HL-60/S4 treated with retinoic acid at 250 ng/mL for 4 days and 3 days (cell line): ENCODE data around the gene PAX5.

ENCODE experiments used
- in situ Hi-C: fragments of 300-500 bp; cut with MboI; formaldehyde crosslinking; loops from 2 replicates; pipeline ENCODE4 v1.7.0; 2022; ENCODE audit warnings: low sequenced_read_pairs

The PAX5 gene

GRCh38 chr9:36884721-36885120 lies 149.3 kb downstream of the PAX5 start:
- in situ Hi-C loops = loop anchor here (25.0 kb wide), 1 partner anchor 478 kb away; no protein-coding TSS in a partner anchor

DNA sequence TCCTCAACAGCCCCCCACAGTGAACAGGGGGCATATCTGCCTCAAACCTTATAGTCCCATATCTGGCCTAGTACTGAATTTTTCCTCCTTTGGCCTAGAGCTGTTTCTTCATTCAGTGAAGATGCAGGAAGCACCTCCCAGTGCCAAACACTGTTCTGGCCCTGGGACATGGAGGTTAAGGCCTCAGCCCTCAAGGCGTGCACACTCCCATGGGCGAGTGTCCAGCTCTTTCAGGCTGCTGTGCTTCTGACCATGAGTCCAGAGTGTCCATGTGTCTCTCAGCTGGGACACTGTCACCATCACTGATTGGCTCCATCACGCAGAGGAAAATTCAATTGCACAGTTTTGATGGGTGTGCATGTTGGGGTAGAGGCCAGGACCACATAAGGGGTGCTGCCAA lies 151.5 kb downstream of the PAX5 start:
- in situ Hi-C loops = loop anchor here (25.0 kb wide), 1 partner anchor 480 kb away; no protein-coding TSS in a partner anchor

DNA sequence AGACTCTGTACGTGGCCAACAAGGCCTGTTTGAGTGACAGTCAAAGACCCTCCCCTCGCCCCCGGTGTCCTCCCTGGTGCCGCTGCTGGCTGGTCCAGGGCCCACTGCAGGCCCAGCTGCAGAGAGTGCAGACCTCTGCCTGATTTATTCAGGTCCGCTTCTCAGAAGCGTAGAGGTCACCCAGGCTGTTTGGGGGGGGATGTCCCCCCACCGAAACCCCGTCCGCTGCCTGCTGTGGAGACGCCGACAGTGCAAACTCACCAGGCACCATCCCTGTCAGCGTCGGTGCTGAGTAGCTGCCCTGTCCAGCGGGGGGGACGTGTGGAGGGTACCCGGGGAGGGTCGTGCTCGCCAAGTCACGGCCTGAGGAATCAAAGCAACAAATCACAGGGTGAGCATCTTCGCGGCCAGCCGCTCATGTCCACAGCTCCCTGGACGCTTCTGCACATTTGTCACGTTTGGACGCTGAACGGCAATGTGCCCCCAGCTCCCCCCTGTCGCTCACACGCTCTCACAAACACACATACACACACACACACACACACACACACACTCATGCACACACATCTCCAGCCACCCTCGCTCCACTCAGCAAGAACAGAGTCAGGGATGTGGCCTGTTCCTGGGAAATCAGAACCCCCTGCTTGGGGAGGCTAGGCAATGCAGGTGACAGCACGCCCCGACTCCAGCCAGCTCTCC lies 152.2 kb downstream of the PAX5 start:
- in situ Hi-C loops = loop anchor here (25.0 kb wide), 1 partner anchor 480 kb away; no protein-coding TSS in a partner anchor

GRCh38 chr9:36881316-36881715 lies 152.8 kb downstream of the PAX5 start:
- in situ Hi-C loops = loop anchor here (25.0 kb wide), 1 partner anchor 481 kb away; no protein-coding TSS in a partner anchor

DNA sequence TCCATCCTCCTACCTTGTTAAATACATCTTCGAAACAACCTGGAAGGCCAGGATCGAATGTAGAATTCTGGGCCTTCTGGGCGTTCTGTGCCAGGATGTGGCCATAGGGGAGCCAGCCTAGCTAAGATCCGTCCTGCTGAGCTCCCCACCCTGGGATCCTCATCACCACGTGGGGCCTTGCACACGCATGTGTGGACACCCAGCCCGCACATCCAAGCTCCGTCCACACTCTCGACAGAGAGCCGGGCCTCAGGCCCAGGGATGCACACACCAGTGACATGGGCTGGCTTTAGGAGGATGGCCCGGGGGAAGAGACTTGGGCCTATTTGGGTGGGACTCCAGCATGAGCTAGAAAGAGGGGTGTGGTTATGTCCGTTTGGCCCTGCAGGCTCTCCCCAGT lies 154.0 kb downstream of the PAX5 start:
- in situ Hi-C loops = loop anchor here (25.0 kb wide), 1 partner anchor 482 kb away; no protein-coding TSS in a partner anchor

DNA sequence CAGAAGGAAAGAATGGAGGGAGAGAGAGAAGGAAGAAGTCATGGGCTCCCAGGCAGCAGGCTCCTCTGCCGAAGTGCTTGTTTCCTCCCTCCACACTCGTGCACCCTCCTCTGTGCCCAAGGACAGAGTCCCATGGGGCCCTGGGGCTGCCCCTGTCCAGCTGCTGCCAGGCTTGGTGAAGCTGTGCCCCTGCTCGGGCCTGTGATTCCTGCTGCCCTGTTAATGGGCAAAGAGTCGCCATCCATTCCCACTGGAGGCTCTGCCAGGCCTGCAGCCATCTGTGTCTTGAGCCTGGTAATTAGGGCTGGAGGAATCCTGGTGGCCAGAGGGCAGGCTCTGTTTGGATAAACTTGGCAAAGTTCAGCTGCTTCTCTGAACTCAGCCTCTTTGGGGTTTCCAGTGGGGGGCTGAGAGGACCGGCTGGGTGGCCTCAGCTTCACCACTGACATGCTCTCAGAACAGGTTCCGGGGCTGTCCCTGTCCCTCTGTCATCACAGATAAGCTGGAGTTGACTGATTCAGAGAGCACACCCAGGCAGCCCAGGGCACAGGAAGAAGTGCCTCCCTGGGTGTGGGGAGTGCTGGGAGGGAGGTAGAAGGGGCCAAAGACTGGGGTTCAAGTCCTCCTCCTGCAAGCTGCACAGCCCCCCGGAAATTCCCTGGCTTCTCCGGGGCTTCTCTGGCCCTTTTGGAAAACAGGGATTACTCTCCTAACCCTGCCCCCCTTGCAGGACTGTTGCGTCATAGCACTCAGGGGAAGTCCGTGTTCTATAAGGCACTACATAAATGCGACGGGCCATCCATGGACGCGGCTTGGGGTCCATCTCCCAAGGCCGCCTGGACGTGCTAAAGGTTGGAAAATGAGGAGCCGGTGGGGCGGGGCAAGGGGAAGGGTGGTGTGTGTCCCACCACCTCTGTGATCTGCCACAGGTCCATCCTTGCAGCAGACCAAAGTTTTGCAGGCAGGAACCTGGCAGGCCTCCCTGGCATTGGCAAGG lies 154.8 kb downstream of the PAX5 start:
- in situ Hi-C loops = loop anchor here (25.0 kb wide), 1 partner anchor 483 kb away; no protein-coding TSS in a partner anchor

- in situ Hi-C loops = loop anchor here (25.0 kb wide), 1 partner anchor 485 kb away; no protein-coding TSS in a partner anchor
These were observed 156.8 kb downstream of the PAX5 start for GRCh38 chr9:36877239-36877638.

DNA sequence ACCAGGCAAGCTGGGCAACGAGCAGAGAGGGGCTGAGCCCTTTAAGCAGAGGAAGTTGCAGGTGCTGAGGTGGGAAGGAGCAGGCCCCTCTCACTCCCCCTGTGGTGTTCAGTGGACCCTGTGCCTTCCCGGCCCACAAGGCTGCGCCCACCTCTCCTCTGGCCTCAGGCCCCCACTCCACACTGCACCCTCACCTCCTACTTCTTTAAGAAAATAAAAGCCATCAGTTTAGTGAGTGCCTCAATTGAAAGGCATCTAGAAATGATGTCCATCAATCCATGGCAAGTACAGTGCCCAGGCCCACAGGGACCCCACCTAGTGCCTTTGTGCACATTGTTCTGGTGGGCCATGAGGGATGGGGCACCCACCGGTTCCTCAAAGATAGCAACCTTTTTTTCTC lies 158.0 kb downstream of the PAX5 start:
- in situ Hi-C loops = loop anchor here (25.0 kb wide), 1 partner anchor 486 kb away; no protein-coding TSS in a partner anchor

DNA sequence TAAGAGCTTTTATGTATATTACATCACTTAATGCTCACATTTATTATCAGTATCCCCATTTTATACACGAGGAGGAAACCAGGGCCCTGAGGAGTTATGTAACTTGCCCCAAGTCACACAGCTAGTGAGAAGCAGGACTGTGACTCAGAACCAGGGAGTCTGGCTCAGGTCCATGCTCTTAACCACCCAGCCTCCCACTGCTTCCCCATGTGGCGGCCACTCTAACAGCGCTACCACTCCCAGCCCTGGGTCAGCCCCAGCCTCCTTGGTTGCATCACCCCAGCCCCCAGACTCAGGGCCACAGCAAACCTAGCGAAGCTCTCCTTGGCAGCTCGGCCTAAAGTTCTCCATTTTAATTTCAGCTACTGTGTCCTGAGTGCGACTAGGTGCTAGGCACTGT lies 159.1 kb downstream of the PAX5 start:
- in situ Hi-C loops = loop anchor here (25.0 kb wide), 2 partner anchors 113 to 487 kb away; no protein-coding TSS in a partner anchor

DNA sequence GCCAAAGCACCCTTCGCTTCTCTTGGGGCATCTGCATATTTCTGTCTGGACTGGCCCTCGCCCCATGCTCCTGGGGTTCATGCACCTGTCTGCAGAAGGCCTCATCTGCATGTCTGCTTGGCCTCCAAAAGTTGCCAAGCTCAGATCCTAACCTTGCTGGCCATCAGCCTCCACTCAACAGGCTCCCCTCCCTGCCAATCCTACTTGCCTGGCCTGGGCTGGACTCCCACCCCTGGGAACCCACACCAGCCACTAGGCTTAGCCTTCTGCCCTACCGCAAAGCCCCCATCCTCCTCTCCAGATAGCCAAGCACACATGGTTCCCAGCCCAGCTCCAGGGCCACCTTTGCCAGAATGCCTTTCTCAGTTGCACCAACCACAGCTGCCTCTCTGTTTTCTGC lies 159.8 kb downstream of the PAX5 start:
- in situ Hi-C loops = loop anchor here (25.0 kb wide), 1 partner anchor 112 kb away; no protein-coding TSS in a partner anchor

- in situ Hi-C loops = loop anchor here (25.0 kb wide), 1 partner anchor 111 kb away; no protein-coding TSS in a partner anchor
These were observed 160.7 kb downstream of the PAX5 start for GRCh38 chr9:36873247-36873875.

GRCh38 chr9:36872641-36873040 lies 161.4 kb downstream of the PAX5 start:
- in situ Hi-C loops = loop anchor here (25.0 kb wide), 1 partner anchor 110 kb away; no protein-coding TSS in a partner anchor

GRCh38 chr9:36871606-36872005 lies 162.5 kb downstream of the PAX5 start:
- in situ Hi-C loops = loop anchor here (25.0 kb wide), 1 partner anchor 109 kb away; no protein-coding TSS in a partner anchor

DNA sequence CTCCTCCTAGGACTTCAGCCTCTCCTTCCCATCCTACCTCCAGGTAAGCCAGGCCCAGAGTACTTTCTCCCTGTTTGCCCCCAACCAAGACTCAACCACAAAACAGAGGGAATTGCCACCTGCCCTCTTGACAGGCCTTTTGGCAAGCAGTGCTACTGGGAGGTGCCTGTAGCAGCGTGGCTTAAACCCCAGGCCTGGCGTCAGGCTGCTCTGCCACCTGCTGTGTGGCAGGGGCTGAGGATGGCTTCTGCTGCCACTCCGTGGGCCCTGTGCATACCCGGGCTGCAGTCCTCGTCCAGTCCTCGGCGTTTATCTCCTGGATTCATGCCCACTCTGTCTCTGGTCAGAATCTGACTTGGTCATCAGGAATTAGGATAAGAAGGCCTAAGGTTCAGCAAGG lies 163.1 kb downstream of the PAX5 start:
- in situ Hi-C loops = loop anchor here (25.0 kb wide), 1 partner anchor 109 kb away; no protein-coding TSS in a partner anchor

DNA sequence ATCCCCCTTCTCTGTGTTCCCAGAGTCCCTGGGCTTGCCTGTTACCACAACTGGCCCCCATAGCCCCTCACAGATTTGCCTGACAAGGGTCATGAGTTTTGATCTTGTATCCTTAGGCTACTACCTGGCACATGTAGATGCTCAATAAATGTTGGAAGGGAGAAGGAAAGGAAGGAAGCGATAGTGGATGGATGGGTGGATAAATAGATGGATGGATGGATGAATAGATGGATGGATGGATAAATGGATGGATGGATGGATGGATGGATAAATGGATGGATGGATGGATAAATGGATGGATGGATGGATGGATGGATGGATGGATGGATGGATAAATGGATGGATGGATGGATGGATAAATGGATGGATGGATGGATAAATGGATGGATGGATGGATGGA lies 164.5 kb downstream of the PAX5 start:
- in situ Hi-C loops = loop anchor here (25.0 kb wide), 1 partner anchor 107 kb away; no protein-coding TSS in a partner anchor

DNA sequence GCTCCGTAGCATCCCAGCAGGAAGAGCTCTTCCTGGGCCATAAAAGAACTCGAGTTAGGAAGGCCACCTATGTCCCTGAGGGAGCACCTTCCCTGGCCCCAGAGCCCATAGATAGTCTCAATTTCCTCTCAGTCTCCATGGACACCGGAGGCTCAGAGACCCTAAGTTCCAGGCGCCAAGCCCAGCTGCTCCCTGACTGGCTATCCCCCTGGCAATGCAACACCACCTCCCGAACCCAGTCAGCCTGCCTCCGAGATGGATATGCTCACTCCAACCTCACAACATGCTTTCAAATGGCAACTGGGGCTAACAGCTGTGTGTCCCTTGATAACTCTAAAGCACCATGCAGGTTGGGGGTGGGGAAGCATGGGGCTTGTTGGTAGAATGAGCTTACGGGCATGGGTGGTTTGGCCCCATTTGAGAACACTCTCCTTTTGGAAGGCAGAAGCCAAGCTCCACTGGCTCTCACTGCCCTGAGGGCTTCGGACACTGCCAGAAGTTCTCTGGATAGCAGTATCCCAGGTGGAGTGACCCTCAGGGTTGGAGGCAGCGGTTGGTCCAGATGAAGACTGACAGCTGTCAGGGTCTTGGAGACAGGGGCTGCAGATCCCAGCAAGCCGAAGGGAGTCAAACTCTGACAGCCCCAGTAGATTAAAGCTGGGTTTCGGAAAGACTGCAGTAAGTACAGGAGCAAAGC lies 165.3 kb downstream of the PAX5 start:
- in situ Hi-C loops = loop anchor here (25.0 kb wide), 1 partner anchor 106 kb away; no protein-coding TSS in a partner anchor

DNA sequence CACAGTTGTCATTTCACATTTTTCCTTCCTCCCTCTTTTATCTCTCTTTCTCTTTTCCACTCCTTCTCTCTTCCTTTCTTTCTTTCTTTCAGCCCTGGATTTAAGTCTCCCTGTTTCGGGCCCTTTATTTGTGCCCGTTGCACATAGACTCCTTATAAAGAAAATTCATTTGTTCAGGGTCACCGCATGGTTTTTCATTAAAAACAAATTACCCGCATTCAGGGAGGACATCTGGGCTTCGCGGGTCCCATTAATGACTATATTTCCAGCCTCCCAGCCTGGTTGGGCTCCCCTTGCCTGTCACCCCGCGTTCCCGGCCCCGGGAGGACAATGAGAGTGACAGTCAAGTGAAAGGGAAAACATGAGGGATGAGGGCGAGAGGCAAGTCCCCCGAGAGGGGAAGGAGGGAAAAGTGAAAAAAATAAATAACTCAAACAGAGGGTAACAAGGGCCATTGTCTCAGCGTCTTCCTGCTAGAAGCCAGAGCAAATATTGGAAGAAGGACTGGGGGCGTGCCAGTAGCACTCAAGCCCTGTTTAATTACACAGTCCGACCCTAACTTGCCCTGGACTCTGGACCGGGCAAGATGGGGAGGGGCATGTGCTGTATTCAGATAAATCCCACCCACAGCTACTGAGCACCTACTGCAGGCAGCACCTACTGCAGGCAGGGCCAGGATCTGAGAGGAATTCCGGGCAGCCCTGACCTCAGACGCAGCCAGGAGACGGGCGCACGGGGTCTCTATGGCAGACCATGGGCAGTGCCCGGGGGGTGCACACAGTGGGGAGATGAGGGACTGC lies 166.2 kb downstream of the PAX5 start:
- in situ Hi-C loops = loop anchor here (25.0 kb wide), 1 partner anchor 106 kb away; no protein-coding TSS in a partner anchor

GRCh38 chr9:36867241-36867640 lies 166.8 kb downstream of the PAX5 start:
- in situ Hi-C loops = loop anchor here (25.0 kb wide), 1 partner anchor 105 kb away; no protein-coding TSS in a partner anchor

DNA sequence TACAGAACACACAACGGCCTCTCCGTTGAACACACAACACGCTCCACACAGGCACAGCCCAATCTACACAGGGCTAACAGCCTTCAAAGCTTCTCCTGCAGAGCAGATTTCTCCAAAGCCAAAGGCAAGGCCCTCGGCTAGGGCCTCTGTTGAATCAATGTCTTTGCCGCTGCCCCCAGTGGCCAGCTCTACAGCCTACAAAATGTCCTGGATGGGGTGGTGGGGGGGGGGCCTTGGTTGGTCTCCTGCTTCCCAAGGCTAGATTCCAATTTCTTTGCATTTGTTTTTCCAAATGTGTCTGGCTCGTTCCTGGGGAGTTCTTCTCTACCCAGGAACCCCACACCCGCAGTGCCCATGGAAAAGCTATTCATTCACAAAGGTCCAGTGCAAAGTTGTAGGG lies 167.2 kb downstream of the PAX5 start:
- in situ Hi-C loops = loop anchor here (25.0 kb wide), 1 partner anchor 105 kb away; no protein-coding TSS in a partner anchor
